Endothelial cell (in vitro differentiated cells): ENCODE data around the gene NRXN3. TPM values are rescaled to one million over a fixed set of nuclear protein-coding genes. Genes with fewer than 3 reads are reported as not detected.

Experiments
- DNase-seq: peaks from one replicate; pipeline ENCODE4 v3.0.0; 2021; ENCODE audit warnings: low spot score
- H3K27ac Mint-ChIP-seq: one replicate; pipeline ENCODE4 v1.8.0; 2021; ENCODE audit warnings: mixed read lengths, inconsistent platforms; ENCODE audit not compliant: unreplicated experiment
- H3K27me3 Mint-ChIP-seq: one replicate; pipeline ENCODE4 v1.8.0; 2021; ENCODE audit warnings: mild to moderate bottlenecking, moderate library complexity, mixed read lengths, inconsistent platforms; ENCODE audit not compliant: unreplicated experiment
- H3K36me3 Mint-ChIP-seq: one replicate; pipeline ENCODE4 v1.8.0; 2021; ENCODE audit warnings: mild to moderate bottlenecking, low read depth, mixed read lengths, inconsistent platforms; ENCODE audit not compliant: unreplicated experiment
- H3K4me1 Mint-ChIP-seq: one replicate; pipeline ENCODE4 v1.8.0; 2021; ENCODE audit warnings: mild to moderate bottlenecking, mixed read lengths, inconsistent platforms; ENCODE audit not compliant: unreplicated experiment
- H3K4me3 Mint-ChIP-seq: one replicate; pipeline ENCODE4 v1.8.0; 2021; ENCODE audit warnings: mild to moderate bottlenecking, mixed read lengths, inconsistent platforms; ENCODE audit not compliant: unreplicated experiment
- H3K9me3 Mint-ChIP-seq: one replicate; pipeline ENCODE4 v1.8.0; 2021; ENCODE audit warnings: mixed read lengths, inconsistent platforms; ENCODE audit not compliant: unreplicated experiment
- CTCF ChIP-seq: fragments of 200-600 bp; sonication (generic); IDR thresholded peaks from one replicate; pipeline ENCODE4 v1.5.0; 2021; ENCODE audit warnings: antibody characterized with exemption; ENCODE audit not compliant: unreplicated experiment
- total RNA-seq: library from RNA; stranded (reverse); fragmentation: NEBNext Ultra II Directional; extraction: Animal tissue kit (Norgen Biotek cat#: 25700); gene quantifications from one replicate; pipeline ENCODE4 v1.2.1, GENCODE V29; 2021; ENCODE audit not compliant: unreplicated experiment

NRXN3 gene
- total RNA-seq, 1 donor from 2014 or later, result 2.3 TPM

GRCh38 chr14:79426103-79426755 lies 1256.1 kb downstream of the NRXN3 start:
- Mint-ChIP-seq H3K4me3 (no peak overlapping the region), H3K27ac (no peak overlapping the region), H3K4me1 (no peaks in the 10 kb centered on the region), H3K27me3 (no peaks in the 10 kb centered on the region), H3K36me3 (no peaks in the 10 kb centered on the region), H3K9me3 (no peaks in the 10 kb centered on the region)
- no peak for DNase-seq
- TF ChIP-seq CTCF, result no peak

- Mint-ChIP-seq H3K27ac (no peak overlapping the region), H3K36me3 (no peaks in the 10 kb centered on the region), H3K4me1 (no peaks in the 10 kb centered on the region), H3K4me3 (no peak overlapping the region), H3K9me3 (no peaks in the 10 kb centered on the region), H3K27me3 (no peaks in the 10 kb centered on the region)
- DNase-seq, result no peak
- no peak for TF ChIP-seq CTCF
Measured at GRCh38 chr14:79432640-79433039, 1262.5 kb downstream of the NRXN3 start.

GRCh38 chr14:79436335-79436734 lies 1266.2 kb downstream of the NRXN3 start:
- no peak for TF ChIP-seq CTCF
- DNase-seq, result no peak
- no peaks in the 10 kb centered on the region for H3K9me3 Mint-ChIP-seq
- no peak overlapping the region for H3K27ac Mint-ChIP-seq
- no peak overlapping the region for H3K4me3 Mint-ChIP-seq
- no peaks in the 10 kb centered on the region for H3K36me3 Mint-ChIP-seq
- no peaks in the 10 kb centered on the region for H3K27me3 Mint-ChIP-seq
- H3K4me1 Mint-ChIP-seq, result no peaks in the 10 kb centered on the region

GRCh38 chr14:79437951-79438350 lies 1267.8 kb downstream of the NRXN3 start:
- Mint-ChIP-seq H3K27ac (no peak overlapping the region), H3K4me1 (no peaks in the 10 kb centered on the region), H3K4me3 (no peak overlapping the region), H3K27me3 (no peaks in the 10 kb centered on the region), H3K36me3 (no peaks in the 10 kb centered on the region), H3K9me3 (no peaks in the 10 kb centered on the region)
- no peak for DNase-seq
- TF ChIP-seq CTCF, result no peak

GRCh38 chr14:79438696-79439342 lies 1268.6 kb downstream of the NRXN3 start:
- Mint-ChIP-seq H3K27me3 (no peaks in the 10 kb centered on the region), H3K4me3 (no peak overlapping the region), H3K27ac (no peak overlapping the region), H3K9me3 (no peaks in the 10 kb centered on the region), H3K36me3 (no peaks in the 10 kb centered on the region), H3K4me1 (no peaks in the 10 kb centered on the region)
- DNase-seq, result no peak
- TF ChIP-seq CTCF, result no peak
